ENCODE measurements around the gene BANF1. TPM values are rescaled to one million over a fixed set of nuclear protein-coding genes. Genes with fewer than 3 reads are reported as not detected.
"Not testable (repeated sequence)": the region's sequence is repeated elsewhere in the genome, so short reads cannot be mapped to it uniquely, and the experiment has no call there.

Gene BANF1
- total and polyA plus RNA-seq, 9 of the 15 experiments (the other 6 are each of a cell fraction or from before 2014, with no cell fraction given), result 108 to 651 (median 263) TPM

- TF ChIP-seq, protein P1, sequence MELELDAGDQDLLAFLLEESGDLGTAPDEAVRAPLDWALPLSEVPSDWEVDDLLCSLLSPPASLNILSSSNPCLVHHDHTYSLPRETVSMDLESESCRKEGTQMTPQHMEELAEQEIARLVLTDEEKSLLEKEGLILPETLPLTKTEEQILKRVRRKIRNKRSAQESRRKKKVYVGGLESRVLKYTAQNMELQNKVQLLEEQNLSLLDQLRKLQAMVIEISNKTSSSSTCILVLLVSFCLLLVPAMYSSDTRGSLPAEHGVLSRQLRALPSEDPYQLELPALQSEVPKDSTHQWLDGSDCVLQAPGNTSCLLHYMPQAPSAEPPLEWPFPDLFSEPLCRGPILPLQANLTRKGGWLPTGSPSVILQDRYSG (tag; conservative IDR thresholded peaks at IDR 0.05; ENCODE audit: low read depth), result no peak
- no peak for TF ChIP-seq POLR2AphosphoS2 (IDR thresholded peaks at IDR 0.05; ENCODE audit: low read length)
- TF ChIP-seq NR0B1 (IDR thresholded peaks at IDR 0.05; ENCODE audit: partially characterized antibody), result no peak
- TF ChIP-seq ELF4 (CRISPR knock-in tag; IDR thresholded peaks at IDR 0.05), result no peak
- TF ChIP-seq TCFL5 (CRISPR knock-in tag; conservative IDR thresholded peaks at IDR 0.05), result no peak
Observed at GRCh38 chr11:66022401-66023185, 20.3 kb downstream of the BANF1 start (continued).

DNA sequence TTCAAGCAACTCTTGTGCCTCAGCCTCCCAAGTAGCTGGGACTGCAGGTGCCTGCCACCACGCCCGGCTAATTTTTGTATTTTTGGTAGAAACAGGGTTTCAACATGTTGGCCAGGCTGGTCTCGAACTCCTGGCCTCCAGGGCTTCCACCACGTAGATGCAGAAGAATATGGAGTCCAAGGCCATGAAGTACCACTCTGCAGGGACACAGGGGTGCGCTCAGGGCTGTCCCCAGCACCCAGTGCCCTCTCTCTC is 20.8 kb downstream of the BANF1 start:
- peak; percentile 15 for FAIRE-seq
- Histone ChIP-seq H3K9ac (ENCODE audit: insufficient read depth in 1 of 2, low read depth in 2 of 2, low read length in 2 of 2) (peak overlapping the region in 1 of 2 experiments; percentile 54; a peak in 2 of 4 replicates), H2AFZ (ENCODE audit: low read depth, low read length) (peak overlapping the region; percentile 97; the same call in 1 of the 2 replicates), H3K4me1 (replicated peaks in 1 of 2; ENCODE audit: control insufficient read depth in 2 of 2, insufficient read depth in 2 of 2, low read length in 2 of 2) (peaks cover 13 to 52% of the 10 kb centered on the region in 2 experiments)
- H3K9me3 ChIP-seq (replicated peaks; ENCODE audit: control insufficient read depth, insufficient read depth, low read depth, low read length); DNase-seq (ENCODE audit: extremely low read depth in 1 of 4, low spot score in 3 of 4); H3K79me2 ChIP-seq (ENCODE audit: control insufficient read depth, insufficient read depth, low read length); H3K36me3 ChIP-seq (ENCODE audit: control insufficient read depth, insufficient read depth, low read length); H3K27ac ChIP-seq (ENCODE audit: extremely low read depth, low read depth, low read length); H3K4me3 ChIP-seq; H3K4me2 ChIP-seq (ENCODE audit: insufficient read depth, low read length); intact Hi-C loops (cut with micrococcal nuclease); in situ Hi-C loops (cut with MboI); H3K27me3 ChIP-seq (ENCODE audit: control insufficient read depth in 2 of 2, insufficient read depth in 2 of 2, low read length in 2 of 2); H3K9me1 ChIP-seq (ENCODE audit: control insufficient read depth, insufficient read depth, low read length); BruUV-seq (replicated peaks); H4K20me1 ChIP-seq (replicated peaks; ENCODE audit: control insufficient read depth, insufficient read depth, low read length); ATAC-seq: not testable (repeated sequence)
- ChIA-PET POLR2A (interaction anchor here (0.6 to 1.6 kb wide), 6 partner anchors 16 to 521 kb away, joined by 3 to 13 read pairs (median 3); partner anchors contain the start of genes BANF1 and CCDC85B), CTCF (ENCODE audit: low intra/inter-chr PET ratio) (interaction anchor here (0.5 to 1.3 kb wide), 2 partner anchors 34 to 609 kb away, joined by 4 to 6 read pairs; no protein-coding TSS in a partner anchor)
- 25% methylated on average over 5 of the region's 5 CpGs for WGBS (ENCODE audit: insufficient coverage, low coverage, missing lambda C conversion rate)
